Measurements from ENCODE around the gene UMAD1. TPM values are rescaled to one million over a fixed set of nuclear protein-coding genes. Genes with fewer than 3 reads are reported as not detected.

UMAD1 gene
- total RNA-seq, 1 donor from 2014 or later = 20.3 TPM

DNA sequence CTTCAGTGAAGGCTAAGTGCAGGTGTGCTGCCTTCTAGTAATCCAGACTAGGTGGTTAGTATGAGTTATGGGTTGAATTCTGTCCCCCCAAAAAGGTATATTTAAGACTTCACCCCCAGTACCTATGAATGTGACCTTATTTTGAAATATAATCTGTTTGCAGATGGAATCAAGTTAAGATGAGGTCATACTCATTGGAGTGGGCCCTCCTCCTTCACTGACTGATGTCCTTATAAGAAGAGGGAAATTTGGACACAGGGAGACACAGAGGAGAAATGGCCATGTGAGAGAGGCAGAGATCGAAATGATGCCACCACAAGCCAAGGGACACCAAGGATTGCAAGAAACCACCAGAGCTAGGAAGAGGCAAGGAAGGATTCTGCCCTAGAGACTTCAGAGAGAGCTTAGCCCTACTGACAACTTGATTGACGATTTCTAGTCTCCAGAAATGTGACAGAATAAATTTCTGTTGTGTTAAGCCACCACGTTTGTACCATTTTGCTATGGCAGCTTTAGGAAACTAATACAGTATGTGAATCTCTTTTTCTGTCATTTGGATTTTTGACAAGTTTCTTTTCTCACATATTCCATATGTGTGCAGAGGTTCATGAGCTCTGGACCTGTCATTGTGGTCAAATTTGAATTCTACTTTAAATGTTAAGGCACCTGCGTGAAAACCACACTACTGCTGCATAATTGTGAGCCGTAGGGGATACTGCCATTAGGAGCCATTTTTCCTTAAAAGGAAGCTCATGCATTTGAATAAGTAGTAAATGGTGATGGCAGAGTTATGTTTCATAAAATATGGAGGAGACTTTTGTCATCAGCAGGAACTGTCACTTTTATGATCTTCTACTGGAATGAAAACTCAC is 80.4 kb downstream of the UMAD1 start:
- no peak for DNase-seq (ENCODE audit: low spot score)

GRCh38 chr7:7731732-7732131 is 91.2 kb downstream of the UMAD1 start:
- no peak for DNase-seq (ENCODE audit: low spot score)

- no peak for DNase-seq (ENCODE audit: low spot score)
Measured at GRCh38 chr7:7732621-7733281, 92.2 kb downstream of the UMAD1 start.

DNA sequence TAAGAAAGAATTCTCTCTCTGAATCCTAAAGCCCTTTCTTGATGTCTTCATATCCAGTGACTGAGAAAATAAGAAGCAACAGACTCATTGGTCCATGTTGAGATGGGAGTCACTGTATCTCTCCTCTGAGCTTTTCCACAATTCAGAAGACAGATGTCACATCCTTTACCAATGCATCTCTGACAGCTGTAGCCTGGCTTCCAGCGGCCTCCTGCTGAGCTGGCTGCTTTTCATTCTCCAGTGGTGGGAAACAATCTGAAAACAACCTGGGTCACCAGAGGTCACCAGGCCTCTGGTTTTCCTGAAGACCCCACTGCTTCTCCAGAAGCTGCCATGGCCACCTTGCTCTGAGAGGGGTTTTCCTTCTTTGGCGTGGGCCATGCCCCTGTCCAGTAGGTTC is 96.1 kb downstream of the UMAD1 start:
- DNase-seq (ENCODE audit: low spot score) = no peak

- DNase-seq (ENCODE audit: low spot score) = no peak
Measured at GRCh38 chr7:7737674-7738073, 97.1 kb downstream of the UMAD1 start.

DNA sequence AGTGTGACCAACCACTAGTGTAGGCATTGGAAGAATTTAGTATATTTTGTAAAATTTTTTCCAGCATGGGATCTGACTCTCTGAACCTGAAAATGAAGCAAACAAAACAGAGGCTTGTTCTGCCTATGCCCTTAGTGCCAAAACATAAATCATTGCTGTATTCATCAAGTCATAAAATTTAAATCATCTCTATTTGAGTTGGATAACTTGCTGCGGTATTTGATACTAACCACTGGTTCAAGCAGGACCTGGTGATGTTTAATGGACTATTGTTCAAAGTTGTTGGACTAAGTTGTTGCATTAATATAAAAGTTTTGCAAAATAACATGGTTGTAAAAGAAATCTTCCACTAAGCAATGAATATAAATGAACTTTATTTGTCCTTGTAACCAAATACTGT is 97.6 kb downstream of the UMAD1 start:
- no peak for DNase-seq (ENCODE audit: low spot score)

DNA sequence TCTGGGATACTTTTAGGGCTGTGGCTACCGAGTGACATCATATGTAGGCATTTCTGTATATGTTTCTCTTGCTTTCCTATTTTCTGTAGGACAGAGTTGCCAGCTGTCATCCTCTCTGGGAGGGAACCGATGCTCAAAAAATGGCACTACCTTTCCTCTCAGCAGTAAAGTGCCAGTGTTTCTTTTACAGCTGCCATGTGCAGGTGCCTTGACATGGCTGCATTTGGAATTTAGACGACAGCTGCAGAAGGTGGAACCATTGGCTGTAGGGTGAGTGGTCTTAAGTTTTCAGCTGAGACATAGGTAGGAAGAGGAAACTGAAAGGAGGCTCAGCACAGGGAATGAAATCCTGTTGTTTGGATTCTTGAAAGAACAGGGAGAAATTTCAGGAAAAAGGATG is 98.1 kb downstream of the UMAD1 start:
- DNase-seq (ENCODE audit: low spot score) = no peak

DNA sequence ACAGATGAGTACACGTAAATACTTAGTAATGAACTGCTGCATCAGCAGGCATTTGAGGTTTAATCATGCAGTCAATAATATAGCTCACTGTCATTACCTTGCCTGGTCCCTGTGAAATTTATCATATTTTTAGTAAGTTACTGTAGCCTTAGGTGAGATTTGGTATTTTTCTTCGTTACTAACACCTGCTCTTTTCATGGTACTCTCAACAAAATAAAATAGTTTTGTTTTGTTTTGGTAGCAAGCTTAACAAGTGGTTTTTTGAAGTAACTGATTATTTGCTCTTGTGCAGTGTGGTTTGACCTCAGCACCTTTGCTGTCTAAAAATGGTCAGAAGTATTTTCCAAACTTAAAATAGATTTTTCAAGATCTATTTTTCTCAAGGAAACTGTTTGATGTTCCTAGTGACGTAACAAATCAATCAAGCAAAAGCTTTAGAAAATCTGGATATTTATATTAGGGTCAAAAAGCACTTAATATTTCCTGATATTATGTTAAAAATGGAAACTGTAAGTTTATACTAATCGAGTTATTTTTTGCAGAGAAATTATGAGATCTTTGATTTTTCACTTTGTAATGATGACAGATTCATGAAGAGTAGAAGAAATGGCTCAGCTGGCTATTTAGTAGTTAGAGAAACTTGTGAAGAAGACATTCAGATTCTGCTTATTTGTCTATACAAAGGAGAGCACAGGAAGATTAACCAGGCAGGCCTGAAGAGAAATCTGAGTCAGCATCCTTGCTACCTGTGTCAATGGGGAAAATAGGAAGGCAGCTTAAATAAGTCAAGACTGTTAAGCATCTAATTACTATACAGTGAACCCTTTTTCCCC is 98.9 kb downstream of the UMAD1 start:
- DNase-seq (ENCODE audit: low spot score) = no peak

- no peak for DNase-seq (ENCODE audit: low spot score)
Measured at GRCh38 chr7:7740037-7740355, 99.4 kb downstream of the UMAD1 start.

- DNase-seq (ENCODE audit: low spot score) = no peak
Measured at GRCh38 chr7:7742223-7742622, 101.7 kb downstream of the UMAD1 start.

- DNase-seq (ENCODE audit: low spot score) = no peak
Measured at GRCh38 chr7:7745258-7745657, 104.7 kb downstream of the UMAD1 start.

DNA sequence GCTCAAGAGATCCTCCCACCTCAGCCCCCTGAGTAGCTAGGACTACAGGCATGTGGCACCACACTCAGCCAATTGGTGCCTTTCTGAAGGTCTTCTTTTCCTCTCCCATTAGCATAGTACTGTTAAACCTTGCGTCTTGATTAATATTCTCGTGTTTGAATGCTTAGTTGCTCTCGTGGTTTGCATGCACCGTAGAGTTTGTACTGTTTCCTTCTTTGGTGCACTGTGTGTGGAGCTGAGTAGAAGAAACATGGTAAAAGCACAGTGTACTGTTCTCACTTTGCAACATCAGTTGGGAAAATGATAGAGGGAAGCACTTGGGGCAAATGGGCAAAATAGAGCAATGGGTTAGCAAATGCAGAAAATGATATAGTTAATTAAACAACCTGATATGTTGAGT is 105.4 kb downstream of the UMAD1 start:
- DNase-seq (ENCODE audit: low spot score) = no peak

- DNase-seq (ENCODE audit: low spot score) = no peak
Measured at GRCh38 chr7:7746458-7746857, 105.9 kb downstream of the UMAD1 start.

DNA sequence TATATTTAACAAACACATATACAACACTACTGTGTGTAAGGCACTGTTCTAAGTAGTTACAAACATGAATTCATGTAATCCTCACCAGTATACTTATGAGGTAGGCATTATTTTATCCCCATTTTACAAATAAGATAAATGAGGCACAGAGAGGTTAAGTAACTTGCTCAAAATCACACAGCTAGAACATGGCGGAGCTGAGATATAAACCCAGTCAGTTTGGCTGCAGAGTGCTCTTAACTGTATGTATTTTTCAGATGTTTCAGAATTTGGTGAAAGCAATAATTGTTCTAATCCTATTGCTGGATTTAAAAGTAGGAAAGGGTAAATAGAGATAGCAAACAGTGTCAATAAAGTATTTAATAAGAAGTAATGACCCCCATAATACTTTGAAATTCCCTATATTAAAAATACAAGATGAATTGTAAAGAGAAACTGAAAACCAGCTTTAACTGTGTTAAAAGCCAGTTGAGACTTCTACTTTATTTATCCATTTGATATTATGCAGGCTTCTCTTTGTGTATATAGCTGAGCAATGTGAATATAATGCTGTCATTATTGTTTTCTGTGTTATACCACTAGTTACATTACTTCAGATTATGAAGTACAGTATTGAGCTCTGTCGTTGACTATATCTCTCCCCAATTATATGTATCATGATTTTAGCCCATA is 110.2 kb downstream of the UMAD1 start:
- no peak for DNase-seq (ENCODE audit: low spot score)

DNA sequence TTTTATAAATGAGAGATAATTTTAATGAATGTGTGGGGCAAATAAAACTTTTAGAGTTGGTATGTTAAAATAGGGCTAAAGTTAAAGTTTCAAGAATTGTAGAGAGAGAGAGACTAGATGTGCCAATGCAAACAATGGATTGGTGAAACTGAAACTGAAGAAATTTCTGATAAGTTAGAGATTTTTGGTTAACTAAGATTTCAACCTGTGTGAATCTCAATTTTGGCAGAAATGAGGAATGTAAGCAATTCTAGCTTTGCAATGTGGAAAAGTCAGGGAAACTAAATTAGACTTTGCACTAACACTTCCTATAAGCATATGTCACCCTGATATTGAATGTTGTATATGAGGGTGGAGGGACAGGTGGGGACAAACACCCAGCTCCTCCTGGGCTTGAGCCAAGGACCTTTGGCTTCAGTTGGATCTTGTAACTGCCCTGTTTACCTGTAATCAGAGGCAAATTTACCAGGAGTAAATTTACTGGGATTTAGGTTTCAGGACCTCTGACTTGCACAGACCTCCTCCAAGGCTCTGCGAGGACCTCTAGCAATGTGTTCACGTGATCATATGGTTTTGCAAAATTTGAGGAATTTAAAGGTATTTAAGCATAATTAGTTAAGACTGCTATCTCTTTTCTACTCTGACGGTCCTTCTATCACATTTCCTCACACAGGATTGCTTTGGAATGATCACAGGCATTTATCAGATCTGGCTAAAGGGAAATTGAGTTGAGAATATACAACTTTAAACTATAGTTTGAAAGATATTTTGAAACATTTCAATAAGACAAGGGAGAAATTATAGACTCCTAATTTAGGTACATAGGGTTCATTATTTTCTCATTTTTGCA is 110.9 kb downstream of the UMAD1 start:
- DNase-seq (ENCODE audit: low spot score) = no peak

DNA sequence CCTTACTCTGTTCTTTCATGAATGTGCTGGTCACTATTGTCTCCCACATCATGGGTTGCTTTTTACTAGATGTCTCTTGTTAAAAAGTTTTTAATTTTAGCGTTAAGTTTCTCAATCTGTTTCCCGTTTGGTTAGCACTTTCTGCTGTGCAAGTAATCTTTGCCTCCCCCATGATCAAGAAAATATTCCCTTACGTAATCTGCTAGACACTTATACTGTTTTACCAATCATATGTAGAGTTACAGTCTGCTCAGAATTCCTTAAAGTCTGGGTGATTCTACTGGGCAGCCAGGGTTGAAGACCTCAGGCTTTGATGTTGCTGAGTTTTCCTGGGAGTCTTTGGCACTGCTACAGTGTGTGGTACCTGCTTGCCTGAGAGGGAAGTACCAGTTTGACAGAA is 116.0 kb downstream of the UMAD1 start:
- DNase-seq (ENCODE audit: low spot score) = no peak

- no peak for DNase-seq (ENCODE audit: low spot score)
Measured at GRCh38 chr7:7757576-7757975, 117.0 kb downstream of the UMAD1 start.

- DNase-seq (ENCODE audit: low spot score) = no peak
Measured at GRCh38 chr7:7761340-7761973, 120.9 kb downstream of the UMAD1 start.

- DNase-seq (ENCODE audit: low spot score) = no peak
Measured at GRCh38 chr7:7761974-7762779, 121.6 kb downstream of the UMAD1 start.
